Nephron (organoid): ENCODE data around the gene JMJD1C.
"Not testable (repeated sequence)": the region's sequence is repeated elsewhere in the genome, so short reads cannot be mapped to it uniquely, and the experiment has no call there.

Experiments
- H3K27ac Mint-ChIP-seq, 3 experiments: 2 replicates each; pipeline ENCODE4 v1.8.0; 2020; ENCODE audit warnings: mixed read lengths in 3 of 3, mild to moderate bottlenecking in 2 of 3, moderate library complexity in 1 of 3
- H3K27me3 Mint-ChIP-seq: 2 replicates; pipeline ENCODE4 v1.8.0; 2021; ENCODE audit warnings: low read depth, mild to moderate bottlenecking, moderate library complexity, mixed read lengths
- H3K36me3 Mint-ChIP-seq: 2 replicates; pipeline ENCODE4 v1.8.0; 2020; ENCODE audit warnings: low read depth, mixed read lengths
- H3K4me1 Mint-ChIP-seq: 2 replicates; pipeline ENCODE4 v1.8.0; 2020; ENCODE audit warnings: mixed read lengths
- H3K4me3 Mint-ChIP-seq, 3 experiments: 2 replicates each; pipeline ENCODE4 v1.8.0; 2020; ENCODE audit warnings: mild to moderate bottlenecking in 3 of 3, mixed read lengths in 3 of 3, moderate library complexity in 2 of 3
- H3K9me3 Mint-ChIP-seq: 2 replicates; pipeline ENCODE4 v1.8.0; 2020; ENCODE audit warnings: mixed read lengths
- TF ChIP-seq, protein P1 (sequence below), 3 experiments: fragments of 200-600 bp; sonication (generic); IDR thresholded peaks; one replicate each; pipeline ENCODE4 v1.5.0; 2021; ENCODE audit warnings: antibody characterized with exemption in 3 of 3; ENCODE audit not compliant: unreplicated experiment in 3 of 3

Gene JMJD1C

DNA sequence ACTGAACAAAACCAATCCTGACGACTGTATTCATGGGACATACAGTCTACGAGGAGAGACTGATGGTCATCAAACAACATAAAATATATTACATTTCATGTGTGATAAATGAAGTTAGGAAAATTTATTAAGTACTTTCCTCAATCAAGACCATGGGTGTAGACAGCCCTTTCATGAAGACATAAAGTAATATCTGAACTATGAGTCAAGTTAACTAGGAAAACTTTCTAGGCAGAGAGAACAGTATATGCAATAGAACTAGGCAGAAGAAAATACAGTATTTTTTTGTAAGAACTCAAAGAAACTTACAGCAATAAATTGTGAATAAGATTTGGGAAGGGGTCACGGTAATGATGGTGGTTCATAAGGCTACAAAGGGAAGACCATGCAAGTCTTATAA, 112.8 kb downstream of the JMJD1C start:
- no peaks in the 10 kb centered on the region for H3K4me1 Mint-ChIP-seq
- TF ChIP-seq, protein P1, sequence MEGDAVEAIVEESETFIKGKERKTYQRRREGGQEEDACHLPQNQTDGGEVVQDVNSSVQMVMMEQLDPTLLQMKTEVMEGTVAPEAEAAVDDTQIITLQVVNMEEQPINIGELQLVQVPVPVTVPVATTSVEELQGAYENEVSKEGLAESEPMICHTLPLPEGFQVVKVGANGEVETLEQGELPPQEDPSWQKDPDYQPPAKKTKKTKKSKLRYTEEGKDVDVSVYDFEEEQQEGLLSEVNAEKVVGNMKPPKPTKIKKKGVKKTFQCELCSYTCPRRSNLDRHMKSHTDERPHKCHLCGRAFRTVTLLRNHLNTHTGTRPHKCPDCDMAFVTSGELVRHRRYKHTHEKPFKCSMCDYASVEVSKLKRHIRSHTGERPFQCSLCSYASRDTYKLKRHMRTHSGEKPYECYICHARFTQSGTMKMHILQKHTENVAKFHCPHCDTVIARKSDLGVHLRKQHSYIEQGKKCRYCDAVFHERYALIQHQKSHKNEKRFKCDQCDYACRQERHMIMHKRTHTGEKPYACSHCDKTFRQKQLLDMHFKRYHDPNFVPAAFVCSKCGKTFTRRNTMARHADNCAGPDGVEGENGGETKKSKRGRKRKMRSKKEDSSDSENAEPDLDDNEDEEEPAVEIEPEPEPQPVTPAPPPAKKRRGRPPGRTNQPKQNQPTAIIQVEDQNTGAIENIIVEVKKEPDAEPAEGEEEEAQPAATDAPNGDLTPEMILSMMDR (IDR thresholded peaks at IDR 0.05; ENCODE audit: unreplicated experiment in 3 of 3), result no peak

DNA sequence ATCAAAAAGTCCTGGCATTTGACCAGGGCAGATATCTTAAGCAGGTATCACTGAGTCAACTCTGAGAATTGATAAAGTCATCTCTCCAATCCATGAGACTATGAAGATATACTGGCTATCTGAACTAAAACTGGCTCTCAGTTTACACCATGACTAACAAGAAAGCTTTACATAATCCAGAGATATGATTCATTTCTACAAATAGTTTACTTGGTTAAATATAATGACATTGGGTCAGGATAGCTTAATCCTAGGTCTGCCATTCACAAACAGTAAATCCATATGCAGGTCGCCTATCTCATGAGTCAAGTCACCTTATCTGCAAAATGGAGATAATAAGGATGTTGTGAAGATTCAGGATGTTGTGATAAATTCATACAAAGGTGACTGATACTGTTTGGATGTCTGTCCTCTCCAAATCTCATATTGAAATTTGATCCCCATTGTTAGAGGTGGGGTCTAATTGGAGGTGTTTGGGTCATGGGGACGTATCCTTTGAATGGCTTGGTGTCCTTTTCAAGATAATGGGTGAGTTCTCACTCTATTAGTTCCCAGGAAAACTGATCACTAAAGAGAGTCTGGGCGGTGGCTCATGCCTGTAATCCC, 117.4 kb downstream of the JMJD1C start:
- H3K27ac Mint-ChIP-seq, result no peak overlapping the region
- H3K4me3 Mint-ChIP-seq, result no peak overlapping the region
- H3K27me3 Mint-ChIP-seq, result no peaks in the 10 kb centered on the region
- H3K4me1 Mint-ChIP-seq, result no peaks in the 10 kb centered on the region
- TF ChIP-seq, protein P1 (IDR thresholded peaks at IDR 0.05; ENCODE audit: unreplicated experiment in 3 of 3), result no peak
- peaks cover 20% of the 10 kb centered on the region for H3K36me3 Mint-ChIP-seq
- no peaks in the 10 kb centered on the region for H3K9me3 Mint-ChIP-seq

More for the DNA sequence above, 112.8 kb downstream of the JMJD1C start:
- H3K9me3 Mint-ChIP-seq, result no peaks in the 10 kb centered on the region
- peaks cover 30% of the 10 kb centered on the region for H3K36me3 Mint-ChIP-seq
- H3K27ac Mint-ChIP-seq, result no peak overlapping the region
- no peaks in the 10 kb centered on the region for H3K27me3 Mint-ChIP-seq
- no peak overlapping the region for H3K4me3 Mint-ChIP-seq

DNA sequence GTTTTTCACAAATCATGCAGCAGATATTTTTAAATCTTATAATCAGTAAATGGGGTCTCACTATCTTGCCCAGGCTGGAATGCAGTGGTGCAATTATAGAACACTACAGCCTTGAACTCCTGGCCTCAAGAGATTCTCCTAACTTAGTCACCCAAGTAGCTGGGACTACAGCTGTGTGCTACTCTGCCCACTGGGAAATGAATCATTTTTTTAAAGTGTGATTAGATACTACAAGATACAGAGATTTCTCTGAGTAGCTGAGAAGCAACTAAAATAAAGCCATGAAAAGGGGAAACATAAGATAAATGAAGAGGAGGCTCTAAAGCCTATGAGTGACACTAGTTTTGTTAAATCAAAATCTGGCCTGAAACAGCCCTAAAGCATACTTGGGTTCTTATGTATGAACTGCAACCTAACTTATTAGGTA, 119.7 kb downstream of the JMJD1C start:
- H3K27ac Mint-ChIP-seq, result no peak overlapping the region
- H3K4me3 Mint-ChIP-seq, result no peak overlapping the region
- H3K9me3 Mint-ChIP-seq, result no peaks in the 10 kb centered on the region
- H3K36me3 Mint-ChIP-seq, result peaks cover 8% of the 10 kb centered on the region
- H3K4me1 Mint-ChIP-seq, result no peaks in the 10 kb centered on the region
- TF ChIP-seq, protein P1 (IDR thresholded peaks at IDR 0.05; ENCODE audit: unreplicated experiment in 3 of 3), result no peak
- no peaks in the 10 kb centered on the region for H3K27me3 Mint-ChIP-seq

DNA sequence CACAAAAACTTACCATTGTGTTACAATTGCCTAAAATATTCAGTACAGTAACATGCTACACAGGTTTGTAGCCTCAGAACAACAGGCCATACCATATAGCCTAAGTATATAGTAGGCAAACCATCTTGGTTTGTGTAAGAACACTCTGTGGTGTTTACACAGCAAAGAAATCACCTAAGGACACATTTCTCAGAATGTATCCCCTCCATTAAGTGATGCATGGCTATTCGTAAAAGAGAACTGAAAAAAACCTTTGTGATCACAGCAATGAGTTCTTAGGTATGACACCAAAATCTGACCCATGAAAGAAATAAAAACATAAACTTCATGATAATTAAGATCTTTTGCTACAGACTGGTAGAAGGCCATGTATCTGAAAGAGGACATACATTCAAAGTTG, 121.5 kb downstream of the JMJD1C start:
- no peak overlapping the region for H3K27ac Mint-ChIP-seq
- peaks cover 12% of the 10 kb centered on the region for H3K36me3 Mint-ChIP-seq
- H3K4me1 Mint-ChIP-seq, result no peaks in the 10 kb centered on the region
- TF ChIP-seq, protein P1 (IDR thresholded peaks at IDR 0.05; ENCODE audit: unreplicated experiment in 3 of 3), result no peak
- H3K4me3 Mint-ChIP-seq, result no peak overlapping the region
- H3K27me3 Mint-ChIP-seq, result no peaks in the 10 kb centered on the region
- no peaks in the 10 kb centered on the region for H3K9me3 Mint-ChIP-seq

DNA sequence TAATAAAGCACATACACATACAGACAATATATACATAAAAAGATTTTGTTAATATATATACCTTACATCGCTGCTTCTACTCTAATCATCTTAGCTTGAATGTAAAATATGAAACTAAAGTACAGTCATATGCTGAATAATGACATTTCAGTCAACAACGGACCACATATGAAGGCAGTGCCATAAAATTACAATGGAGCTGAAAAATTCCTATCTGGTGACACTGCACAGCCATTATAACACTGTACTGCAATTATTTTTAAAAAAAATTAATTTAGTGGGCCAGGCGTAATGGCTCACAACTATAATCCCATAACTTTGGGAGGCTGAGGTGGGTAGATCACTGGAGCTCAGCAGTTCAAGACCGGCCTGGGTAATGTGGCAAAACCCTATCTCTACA, 122.3 kb downstream of the JMJD1C start:
- Mint-ChIP-seq H3K27ac (no peak overlapping the region), H3K36me3 (peaks cover 8% of the 10 kb centered on the region), H3K9me3 (no peaks in the 10 kb centered on the region), H3K4me1 (no peaks in the 10 kb centered on the region), H3K27me3 (no peaks in the 10 kb centered on the region), H3K4me3 (no peak overlapping the region)
- TF ChIP-seq, protein P1 (IDR thresholded peaks at IDR 0.05; ENCODE audit: unreplicated experiment in 3 of 3), result no peak

DNA sequence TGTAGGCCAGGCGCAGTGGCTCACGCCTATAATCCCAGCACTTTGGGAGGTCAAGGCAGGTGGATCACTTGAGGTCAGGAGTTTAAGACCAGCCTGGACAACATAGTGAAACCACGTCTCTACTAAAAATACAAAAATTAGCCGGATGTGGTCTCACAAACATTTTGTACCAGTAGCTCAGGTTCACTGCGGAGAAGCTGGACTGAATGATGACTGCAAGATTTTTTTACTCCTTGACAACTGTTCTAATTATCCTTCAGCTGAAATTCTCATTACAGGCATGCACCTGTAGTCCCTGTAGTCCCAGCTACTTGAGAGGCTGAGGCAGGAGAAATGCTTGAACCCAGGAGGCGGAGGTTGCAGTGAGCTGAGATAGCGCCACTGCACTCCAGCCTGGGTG, 126.1 kb downstream of the JMJD1C start:
- not testable (repeated sequence) for H3K27me3 Mint-ChIP-seq, H3K9me3 Mint-ChIP-seq, H3K4me1 Mint-ChIP-seq, H3K4me3 Mint-ChIP-seq, H3K27ac Mint-ChIP-seq, H3K36me3 Mint-ChIP-seq
